Stimulated activated CD8-positive, alpha-beta memory T cell treated with anti-CD3 and anti-CD28 coated beads, Interleukin-4, amount 100 ng/mL, for 24 hours (primary cell): Measurements from ENCODE around the gene ATP10B.
"Not testable (repeated sequence)": the region's sequence is repeated elsewhere in the genome, so short reads cannot be mapped to it uniquely, and the experiment has no call there.

Experiments
- DNase-seq: peaks from one replicate; pipeline ENCODE4 v3.0.0-alpha.2; 2020; ENCODE audit warnings: low read depth

The ATP10B gene

GRCh38 chr5:160757194-160757593 is 94.8 kb downstream of the ATP10B start:
- DNase-seq: no peak

- no peak for DNase-seq
These were observed 100.9 kb downstream of the ATP10B start for GRCh38 chr5:160750938-160751657.

- DNase-seq: no peak
These were observed 102.3 kb downstream of the ATP10B start for GRCh38 chr5:160749682-160750081.

DNA sequence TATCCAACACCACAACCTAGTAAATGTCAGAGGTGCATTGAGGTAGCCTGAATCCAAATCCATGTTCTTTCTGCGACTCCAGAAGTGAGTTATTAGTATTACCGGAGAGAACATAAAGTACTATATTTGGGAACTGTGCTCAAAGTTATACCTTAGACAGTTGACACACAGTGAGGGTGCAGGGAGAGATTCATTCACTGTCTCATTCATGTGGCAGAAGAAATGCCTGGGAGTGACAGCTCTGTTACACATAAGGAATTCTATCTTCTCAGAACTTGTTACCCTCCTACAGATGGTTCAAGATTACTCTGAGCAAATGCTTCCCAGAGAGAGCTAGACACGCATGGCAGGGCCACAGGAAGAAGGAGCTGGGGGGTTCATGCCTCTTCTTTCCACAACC is 103.0 kb downstream of the ATP10B start:
- DNase-seq: no peak

DNA sequence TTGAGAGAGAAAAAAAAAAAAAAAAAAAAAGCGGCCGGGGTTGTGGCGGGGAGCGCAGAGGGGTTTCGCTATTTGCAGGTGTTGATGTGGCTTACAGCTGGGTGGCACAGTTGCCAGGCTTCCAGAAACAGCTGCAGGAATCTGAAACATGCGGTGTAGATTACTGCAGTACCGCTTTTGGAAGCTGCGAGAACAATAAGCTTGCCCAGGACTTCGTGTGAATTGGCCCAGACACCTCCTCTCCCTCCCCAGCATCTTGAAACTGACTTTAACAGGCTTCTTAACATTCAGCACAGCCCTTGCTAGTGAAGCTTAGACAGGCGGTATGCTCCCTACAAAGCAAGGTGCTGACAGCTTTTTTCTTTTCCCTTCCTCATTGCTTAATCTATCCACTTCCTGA is 104.0 kb downstream of the ATP10B start:
- no peak for DNase-seq

- no peak for DNase-seq
These were observed 104.5 kb downstream of the ATP10B start for GRCh38 chr5:160747559-160747958.

DNA sequence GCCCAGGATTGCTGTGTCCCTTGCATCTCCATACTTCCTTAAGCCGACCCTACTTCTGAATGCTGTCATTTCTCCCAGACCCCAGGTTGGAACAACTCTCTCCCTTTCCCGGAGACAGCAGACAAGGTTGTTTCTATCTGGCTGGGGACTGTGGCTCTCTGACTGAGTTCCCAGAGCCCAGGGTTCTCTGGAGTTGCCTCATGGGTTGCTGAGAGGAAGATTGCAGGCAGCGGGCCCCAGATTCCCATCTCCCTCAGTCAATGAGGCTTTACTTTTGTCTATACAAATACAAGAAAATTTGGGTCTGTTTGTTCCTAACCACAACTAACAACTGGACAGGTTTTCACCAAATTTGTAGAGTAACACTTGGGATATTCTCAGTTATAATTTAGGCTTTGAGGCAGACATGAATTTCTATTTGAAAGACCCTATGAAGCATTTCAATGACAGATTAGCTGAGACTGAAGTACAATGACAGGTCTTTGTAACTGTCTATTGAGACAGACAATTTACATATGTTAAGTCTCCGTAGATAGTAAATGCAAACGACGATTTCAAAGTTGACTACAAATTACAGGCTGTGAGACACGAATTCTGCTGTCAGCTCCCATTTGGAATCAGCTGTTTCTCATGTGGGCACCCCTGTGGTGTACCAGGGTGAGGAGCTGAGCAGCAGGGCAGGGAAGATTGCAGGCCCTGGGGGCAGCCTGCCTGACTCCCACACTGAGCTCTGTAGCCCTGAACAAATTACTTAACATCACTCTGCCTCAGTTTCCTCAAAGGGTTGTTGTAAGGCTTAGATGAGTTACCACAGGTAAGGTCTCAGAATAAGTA is 107.5 kb downstream of the ATP10B start:
- DNase-seq: no peak

DNA sequence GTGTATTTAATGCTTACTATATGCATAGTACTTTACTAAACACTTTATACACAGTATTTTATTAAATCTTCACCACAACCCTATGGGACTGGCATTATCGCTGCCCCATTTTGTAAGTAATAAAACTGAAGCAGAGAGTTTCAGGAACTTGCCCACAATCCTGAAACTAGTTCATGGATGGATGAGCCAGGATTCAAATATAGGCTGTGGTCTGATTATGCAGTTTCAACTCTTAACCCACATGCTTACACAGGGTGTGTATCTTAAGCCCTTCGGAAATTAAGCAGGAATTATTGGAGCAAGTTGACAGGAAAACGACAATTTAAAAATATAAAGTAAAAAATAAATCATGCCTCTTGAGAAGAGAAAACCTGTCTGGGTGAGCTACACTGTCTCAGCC is 109.0 kb downstream of the ATP10B start:
- DNase-seq: no peak

- no peak for DNase-seq
These were observed 109.6 kb downstream of the ATP10B start for GRCh38 chr5:160742446-160742845.

- DNase-seq: no peak
These were observed 124.6 kb downstream of the ATP10B start for GRCh38 chr5:160727296-160727997.

- no peak for DNase-seq
These were observed 125.3 kb downstream of the ATP10B start for GRCh38 chr5:160726721-160727120.

- no peak for DNase-seq
These were observed 131.2 kb downstream of the ATP10B start for GRCh38 chr5:160720822-160721221.

DNA sequence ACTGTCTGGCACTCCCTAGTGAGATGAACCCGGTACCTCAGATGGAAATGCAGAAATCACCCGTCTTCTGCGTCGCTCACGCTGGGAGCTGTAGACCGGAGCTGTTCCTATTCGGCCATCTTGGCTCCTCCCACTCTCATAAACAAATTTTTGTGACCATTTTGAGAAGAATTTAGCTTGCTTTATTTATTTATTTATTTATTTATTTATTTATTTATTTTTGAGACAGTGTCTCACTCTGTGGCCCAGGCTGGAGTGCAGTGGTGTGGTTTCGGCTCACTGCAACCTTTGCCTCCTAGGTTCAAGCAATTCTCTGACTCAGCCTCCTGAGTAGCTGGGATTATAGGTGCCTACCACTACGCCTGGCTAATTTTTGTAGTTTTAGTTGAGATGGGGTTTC is 136.5 kb downstream of the ATP10B start:
- not testable (repeated sequence) for DNase-seq

- no peak for DNase-seq
These were observed 148.3 kb downstream of the ATP10B start for GRCh38 chr5:160703547-160704189.

- DNase-seq: no peak
These were observed 149.1 kb downstream of the ATP10B start for GRCh38 chr5:160702934-160703333.

DNA sequence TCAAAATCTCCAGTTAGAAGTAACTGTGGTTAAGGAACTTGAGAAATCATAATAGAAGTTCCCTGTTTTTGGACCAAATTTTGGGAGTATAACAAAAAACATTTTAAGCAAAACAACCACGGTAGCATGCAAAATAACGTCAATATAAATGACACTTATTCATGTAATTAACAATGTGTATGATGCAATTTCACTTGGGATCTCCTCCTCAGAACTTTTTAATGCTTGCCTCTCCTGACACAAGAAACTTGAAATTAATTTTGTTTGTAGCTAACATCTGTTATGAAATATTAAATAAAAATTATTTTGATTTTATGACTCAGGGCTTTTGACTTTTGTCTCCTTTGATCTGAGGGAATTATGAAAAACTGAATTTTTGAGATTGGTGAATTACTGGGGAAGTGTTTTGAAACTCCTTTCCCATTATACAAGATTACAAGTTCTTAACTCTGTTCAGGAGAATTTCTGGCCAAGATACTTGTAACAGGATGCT is 149.7 kb downstream of the ATP10B start:
- DNase-seq: no peak

DNA sequence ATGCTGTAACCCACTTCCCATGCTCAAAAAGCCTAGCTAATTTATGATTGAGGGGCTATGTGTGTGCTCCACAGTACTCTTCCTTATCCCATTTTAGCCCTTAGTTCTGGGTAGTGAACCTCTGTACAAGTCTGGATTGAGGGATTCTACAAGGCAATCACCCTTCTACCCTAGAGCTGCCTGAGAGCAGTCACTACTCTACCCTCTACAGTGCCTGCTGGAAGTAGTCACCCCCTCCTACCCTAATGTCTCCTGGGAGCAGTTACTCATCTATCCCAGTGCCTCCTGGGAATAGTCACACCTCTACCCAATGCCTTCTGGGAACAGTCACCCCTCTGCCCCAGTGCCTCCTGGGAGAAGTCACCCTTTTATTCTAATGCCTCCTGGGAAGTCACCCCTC is 150.6 kb downstream of the ATP10B start:
- DNase-seq: no peak

DNA sequence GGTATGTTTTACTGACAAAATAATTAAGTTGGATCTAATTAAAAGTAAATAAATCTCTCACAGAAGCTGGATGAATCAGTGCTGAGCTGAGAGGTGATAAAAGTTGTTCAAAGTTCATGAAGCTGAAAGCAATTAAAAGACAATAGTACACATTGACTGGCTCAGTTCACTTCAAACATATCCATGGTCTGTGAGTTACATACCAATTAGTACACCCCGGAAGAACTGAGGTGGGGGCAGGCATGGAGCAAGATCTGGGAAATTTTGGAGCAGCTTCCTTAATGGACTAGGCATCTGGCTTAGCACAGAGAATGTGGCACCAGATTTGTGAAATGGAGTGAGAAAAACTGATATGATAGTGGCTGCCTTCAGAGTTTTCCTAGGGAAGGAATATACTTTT is 152.7 kb downstream of the ATP10B start:
- DNase-seq: no peak

DNA sequence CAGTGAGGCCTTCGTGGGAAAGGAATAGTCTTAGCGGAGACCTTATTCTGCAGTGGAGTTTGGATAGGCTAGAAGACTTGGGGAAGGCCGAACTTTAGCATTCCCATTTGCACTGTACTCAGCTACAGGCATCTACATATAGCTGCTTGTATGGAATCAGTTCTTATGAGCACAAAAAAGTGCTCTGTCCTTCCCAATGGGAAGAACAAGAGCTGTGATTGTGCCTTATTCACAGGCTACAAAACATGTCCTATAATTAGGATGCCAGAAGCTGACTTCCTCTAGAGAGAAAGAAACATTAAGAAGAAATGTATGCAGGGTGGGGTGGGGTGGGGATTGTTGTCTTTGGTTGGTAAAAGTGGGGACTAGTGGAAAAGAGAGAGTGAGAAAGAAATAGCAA is 154.7 kb downstream of the ATP10B start:
- no peak for DNase-seq

- DNase-seq: no peak
These were observed 157.1 kb downstream of the ATP10B start for GRCh38 chr5:160694896-160695295.

DNA sequence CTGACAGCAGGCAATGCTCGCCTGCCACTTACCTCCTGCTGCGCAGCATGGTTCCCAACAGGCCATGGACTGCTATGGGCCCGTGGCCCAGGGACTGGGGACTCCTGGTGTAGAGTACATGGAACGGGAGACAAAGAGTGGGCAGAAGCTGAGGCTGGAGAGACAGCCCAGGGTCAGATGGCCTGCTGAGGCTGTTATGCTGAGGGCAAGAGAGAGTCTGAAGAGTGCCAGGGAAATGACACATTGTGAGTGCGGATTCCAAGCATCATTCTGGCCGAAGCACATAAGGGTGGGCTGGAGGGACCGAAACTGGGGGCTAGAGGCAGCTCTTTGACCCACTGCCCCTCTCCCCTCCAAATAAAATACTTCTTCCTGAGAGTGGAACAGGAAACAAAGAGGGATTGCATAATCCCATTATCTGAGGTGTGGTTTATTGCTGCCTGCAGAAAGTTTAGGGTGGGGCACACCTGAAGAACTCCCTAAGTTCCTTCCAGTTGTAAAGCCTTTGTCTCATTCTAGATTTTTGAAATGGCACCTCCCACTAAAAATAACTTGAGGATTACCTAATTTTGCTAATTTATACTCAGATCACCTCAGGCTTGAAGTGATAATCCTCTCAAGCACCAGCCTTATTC is 158.1 kb downstream of the ATP10B start:
- DNase-seq: no peak

DNA sequence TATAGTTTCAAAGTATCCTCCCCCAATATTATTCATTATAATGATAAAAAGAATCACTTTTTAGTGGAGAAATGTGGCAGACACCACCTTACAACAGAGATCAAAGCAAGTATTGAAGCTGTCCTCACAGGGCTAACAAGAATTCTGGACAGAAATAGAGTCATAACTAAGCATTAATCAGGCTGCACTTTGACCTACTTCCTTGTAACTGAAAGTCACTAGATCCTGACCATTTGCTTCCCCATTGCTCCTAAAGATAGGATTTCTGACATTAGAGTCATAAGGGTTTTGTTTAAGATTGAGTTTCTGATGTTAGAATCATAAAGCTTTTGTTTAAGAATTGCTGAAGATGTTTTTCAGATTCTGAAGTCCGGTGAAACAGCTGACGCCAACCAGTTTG is 159.7 kb downstream of the ATP10B start:
- no peak for DNase-seq
